GM23338 (cell line): Measurements from ENCODE around the gene FBXO46. TPM values are rescaled to one million over a fixed set of nuclear protein-coding genes. Genes with fewer than 3 reads are reported as not detected.

Experiments
- CREB1 ChIP-seq: fragments of 250-450 bp; sonication (Bioruptor Pico); IDR thresholded peaks from 2 replicates; pipeline ENCODE4 v1.5.0; 2020; ENCODE audit warnings: low read depth, mild to moderate bottlenecking, moderate library complexity
- JUNB ChIP-seq: IDR thresholded peaks from one replicate; pipeline ENCODE4 v1.6.1; 2016; ENCODE audit warnings: antibody characterized with exemption; ENCODE audit not compliant: unreplicated experiment
- microRNA counts: library from miRNA; unstranded; fragments of <30 nt; microRNA quantifications from one replicate; lab custom pipeline; 2017
- microRNA-seq: library from miRNA; unstranded; fragments of <30 nt; microRNA quantifications from one replicate; pipeline ENCODE4, GENCODE V29; 2017
- polyA plus RNA-seq: library from polyadenylated mRNA; unstranded; fragments of >200 nt; fragmentation: Nextera tagmentation; extraction: Ambion mirVana; gene quantifications from 2 replicates; pipeline ENCODE4 v1.2.1, GENCODE V29; 2016
- small RNA-seq: library from RNA; depleted of rRNA; stranded (forward); fragments of <200 nt; gene quantifications from one replicate; pipeline ENCODE3, GENCODE V24; 2014; ENCODE audit warnings: low replicate concordance
- total RNA-seq: library from RNA; depleted of rRNA; stranded (reverse); fragments of >200 nt; shearing (Covaris generic); gene quantifications from 2 replicates; pipeline ENCODE4 v1.2.3, GENCODE V29; 2014; rRNA removed
- TF ChIP-seq, protein P1 (sequence below): fragments of 250-450 bp; sonication (Bioruptor Pico); IDR thresholded peaks from 2 replicates; pipeline ENCODE4 v1.5.0; 2020; ENCODE audit warnings: mild to moderate bottlenecking, moderate library complexity

Gene FBXO46
- total and polyA plus RNA-seq, 2 experiments from 2014 or later, result 9.4 to 35.8 TPM

DNA sequence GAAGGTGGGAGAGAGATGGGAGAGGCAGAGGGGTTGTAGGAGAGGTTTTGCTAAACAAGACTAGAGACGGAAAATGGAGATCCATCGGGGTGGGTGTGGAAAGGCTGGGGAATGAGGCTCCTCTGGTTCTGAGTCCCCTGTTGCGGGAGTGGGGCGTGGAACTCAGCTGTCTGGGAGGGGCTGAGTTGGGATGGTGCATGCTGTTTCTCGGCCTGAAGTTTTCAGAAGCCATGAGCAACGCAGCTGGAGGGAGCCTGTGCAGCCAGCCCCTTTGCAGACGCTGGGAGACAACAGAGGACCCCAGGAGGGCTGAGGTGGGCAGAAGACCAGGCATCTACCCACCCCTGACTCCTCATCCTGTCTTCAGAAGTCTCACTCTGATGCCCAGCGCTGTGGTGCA lies 70.1 kb downstream of the FBXO46 start (continued):
- TF ChIP-seq, protein P1, sequence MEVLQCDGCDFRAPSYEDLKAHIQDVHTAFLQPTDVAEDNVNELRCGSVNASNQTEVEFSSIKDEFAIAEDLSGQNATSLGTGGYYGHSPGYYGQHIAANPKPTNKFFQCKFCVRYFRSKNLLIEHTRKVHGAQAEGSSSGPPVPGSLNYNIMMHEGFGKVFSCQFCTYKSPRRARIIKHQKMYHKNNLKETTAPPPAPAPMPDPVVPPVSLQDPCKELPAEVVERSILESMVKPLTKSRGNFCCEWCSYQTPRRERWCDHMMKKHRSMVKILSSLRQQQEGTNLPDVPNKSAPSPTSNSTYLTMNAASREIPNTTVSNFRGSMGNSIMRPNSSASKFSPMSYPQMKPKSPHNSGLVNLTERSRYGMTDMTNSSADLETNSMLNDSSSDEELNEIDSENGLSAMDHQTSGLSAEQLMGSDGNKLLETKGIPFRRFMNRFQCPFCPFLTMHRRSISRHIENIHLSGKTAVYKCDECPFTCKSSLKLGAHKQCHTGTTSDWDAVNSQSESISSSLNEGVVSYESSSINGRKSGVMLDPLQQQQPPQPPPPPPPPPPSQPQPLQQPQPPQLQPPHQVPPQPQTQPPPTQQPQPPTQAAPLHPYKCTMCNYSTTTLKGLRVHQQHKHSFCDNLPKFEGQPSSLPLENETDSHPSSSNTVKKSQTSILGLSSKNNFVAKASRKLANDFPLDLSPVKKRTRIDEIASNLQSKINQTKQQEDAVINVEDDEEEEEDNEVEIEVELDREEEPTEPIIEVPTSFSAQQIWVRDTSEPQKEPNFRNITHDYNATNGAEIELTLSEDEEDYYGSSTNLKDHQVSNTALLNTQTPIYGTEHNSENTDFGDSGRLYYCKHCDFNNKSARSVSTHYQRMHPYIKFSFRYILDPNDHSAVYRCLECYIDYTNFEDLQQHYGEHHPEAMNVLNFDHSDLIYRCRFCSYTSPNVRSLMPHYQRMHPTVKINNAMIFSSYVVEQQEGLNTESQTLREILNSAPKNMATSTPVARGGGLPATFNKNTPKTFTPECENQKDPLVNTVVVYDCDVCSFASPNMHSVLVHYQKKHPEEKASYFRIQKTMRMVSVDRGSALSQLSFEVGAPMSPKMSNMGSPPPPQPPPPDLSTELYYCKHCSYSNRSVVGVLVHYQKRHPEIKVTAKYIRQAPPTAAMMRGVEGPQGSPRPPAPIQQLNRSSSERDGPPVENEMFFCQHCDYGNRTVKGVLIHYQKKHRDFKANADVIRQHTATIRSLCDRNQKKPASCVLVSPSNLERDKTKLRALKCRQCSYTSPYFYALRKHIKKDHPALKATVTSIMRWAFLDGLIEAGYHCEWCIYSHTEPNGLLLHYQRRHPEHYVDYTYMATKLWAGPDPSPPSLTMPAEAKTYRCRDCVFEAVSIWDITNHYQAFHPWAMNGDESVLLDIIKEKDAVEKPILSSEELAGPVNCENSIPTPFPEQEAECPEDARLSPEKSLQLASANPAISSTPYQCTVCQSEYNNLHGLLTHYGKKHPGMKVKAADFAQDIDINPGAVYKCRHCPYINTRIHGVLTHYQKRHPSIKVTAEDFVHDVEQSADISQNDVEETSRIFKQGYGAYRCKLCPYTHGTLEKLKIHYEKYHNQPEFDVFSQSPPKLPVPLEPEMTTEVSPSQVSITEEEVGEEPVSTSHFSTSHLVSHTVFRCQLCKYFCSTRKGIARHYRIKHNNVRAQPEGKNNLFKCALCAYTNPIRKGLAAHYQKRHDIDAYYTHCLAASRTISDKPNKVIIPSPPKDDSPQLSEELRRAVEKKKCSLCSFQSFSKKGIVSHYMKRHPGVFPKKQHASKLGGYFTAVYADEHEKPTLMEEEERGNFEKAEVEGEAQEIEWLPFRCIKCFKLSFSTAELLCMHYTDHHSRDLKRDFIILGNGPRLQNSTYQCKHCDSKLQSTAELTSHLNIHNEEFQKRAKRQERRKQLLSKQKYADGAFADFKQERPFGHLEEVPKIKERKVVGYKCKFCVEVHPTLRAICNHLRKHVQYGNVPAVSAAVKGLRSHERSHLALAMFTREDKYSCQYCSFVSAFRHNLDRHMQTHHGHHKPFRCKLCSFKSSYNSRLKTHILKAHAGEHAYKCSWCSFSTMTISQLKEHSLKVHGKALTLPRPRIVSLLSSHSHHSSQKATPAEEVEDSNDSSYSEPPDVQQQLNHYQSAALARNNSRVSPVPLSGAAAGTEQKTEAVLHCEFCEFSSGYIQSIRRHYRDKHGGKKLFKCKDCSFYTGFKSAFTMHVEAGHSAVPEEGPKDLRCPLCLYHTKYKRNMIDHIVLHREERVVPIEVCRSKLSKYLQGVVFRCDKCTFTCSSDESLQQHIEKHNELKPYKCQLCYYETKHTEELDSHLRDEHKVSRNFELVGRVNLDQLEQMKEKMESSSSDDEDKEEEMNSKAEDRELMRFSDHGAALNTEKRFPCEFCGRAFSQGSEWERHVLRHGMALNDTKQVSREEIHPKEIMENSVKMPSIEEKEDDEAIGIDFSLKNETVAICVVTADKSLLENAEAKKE (CRISPR knock-in tag), result no peak
- TF ChIP-seq CREB1 (CRISPR knock-in tag) (no peak), JUNB (no peak)

MicroRNA genes within 50 kb of the gene (microRNA counts, 767-probe panel; counts per million panel counts)
- microRNA hsa-miR-642a-5p (lab: Ali Mortazavi, UCI) (not detected), microRNA hsa-miR-642b-3p (lab: Ali Mortazavi, UCI) (not detected)

Small RNAs within 50 kb of the gene (microRNA-seq; reads per million reads assigned to microRNA genes)
- gene MIR642A (not detected), gene MIR642B (not detected)

Small RNAs within 50 kb of the gene (small RNA-seq; reads per million reads assigned to genes)
- not detected for gene MIR642A

Other genes starting within 250 kb of the FBXO46 start
- 22.8 and 32.1 TPM in 2 replicates for gene RTN2, start 233.8 kb downstream of the FBXO46 start, total RNA-seq
- gene RTN2, start 233.8 kb downstream of the FBXO46 start, polyA plus RNA-seq, result 7.0 and 8.6 TPM in 2 replicates
- 9.6 and 15.2 TPM in 2 replicates for gene PPM1N, start 232.5 kb downstream of the FBXO46 start, total RNA-seq
- gene PPM1N, start 232.5 kb downstream of the FBXO46 start, polyA plus RNA-seq, result 25.1 and 30.1 TPM in 2 replicates
- 146 and 147 TPM in 2 replicates for gene VASP, start 223.4 kb downstream of the FBXO46 start, total RNA-seq
- gene VASP, start 223.4 kb downstream of the FBXO46 start, polyA plus RNA-seq, result 60.3 and 68.3 TPM in 2 replicates
- gene OPA3, start 146.1 kb downstream of the FBXO46 start, total RNA-seq, result 13.5 and 14.5 TPM in 2 replicates
- 9.1 and 11.5 TPM in 2 replicates for gene OPA3, start 146.1 kb downstream of the FBXO46 start, polyA plus RNA-seq
- 0.14 and 0.35 TPM in 2 replicates for gene GPR4, start 128.7 kb downstream of the FBXO46 start, total RNA-seq
- gene GPR4, start 128.7 kb downstream of the FBXO46 start, polyA plus RNA-seq, result 0.06 and 0.59 TPM in 2 replicates
- 28.9 and 33.9 TPM in 2 replicates for gene EML2, start 91.5 kb downstream of the FBXO46 start, total RNA-seq
- 7.1 and 8.0 TPM in 2 replicates for gene EML2, start 91.5 kb downstream of the FBXO46 start, polyA plus RNA-seq
- gene GIPR, start 62.7 kb downstream of the FBXO46 start, total RNA-seq, result 0.19 and 0.42 TPM in 2 replicates
- 1.2 and 1.4 TPM in 2 replicates for gene GIPR, start 62.7 kb downstream of the FBXO46 start, polyA plus RNA-seq
- gene SNRPD2, start 38.9 kb downstream of the FBXO46 start, total RNA-seq, result 169 and 226 TPM in 2 replicates
- 1,375 and 1,400 TPM in 2 replicates for gene SNRPD2, start 38.9 kb downstream of the FBXO46 start, polyA plus RNA-seq
- gene QPCTL, start 38.2 kb downstream of the FBXO46 start, total RNA-seq, result 23.0 and 26.2 TPM in 2 replicates
- gene QPCTL, start 38.2 kb downstream of the FBXO46 start, polyA plus RNA-seq, result 8.6 and 10.6 TPM in 2 replicates
- 0.16 and 0.28 TPM in 2 replicates for gene MEIOSIN, start 2.5 kb upstream of the FBXO46 start, total RNA-seq
- 0.21 TPM in 1 of 2 replicates, not detected in the other for gene MEIOSIN, start 2.5 kb upstream of the FBXO46 start, polyA plus RNA-seq
- gene SIX5, start 38.4 kb upstream of the FBXO46 start, total RNA-seq, result 16.1 and 22.6 TPM in 2 replicates
- 10.1 and 12.4 TPM in 2 replicates for gene SIX5, start 38.4 kb upstream of the FBXO46 start, polyA plus RNA-seq
- gene DMPK, start 51.6 kb upstream of the FBXO46 start, total RNA-seq, result 18.9 and 24.0 TPM in 2 replicates
- gene DMPK, start 51.6 kb upstream of the FBXO46 start, polyA plus RNA-seq, result 9.2 and 9.8 TPM in 2 replicates
- gene DMWD, start 61.9 kb upstream of the FBXO46 start, total RNA-seq, result 33.1 and 45.6 TPM in 2 replicates
- 11.8 and 12.1 TPM in 2 replicates for gene DMWD, start 61.9 kb upstream of the FBXO46 start, polyA plus RNA-seq
- gene RSPH6A, start 84.4 kb upstream of the FBXO46 start, total RNA-seq, result 0.21 and 0.23 TPM in 2 replicates
- gene RSPH6A, start 84.4 kb upstream of the FBXO46 start, polyA plus RNA-seq, result 0.11 TPM in 1 of 2 replicates, not detected in the other
- gene SYMPK, start 132.3 kb upstream of the FBXO46 start, total RNA-seq, result 64.0 and 82.1 TPM in 2 replicates
- gene SYMPK, start 132.3 kb upstream of the FBXO46 start, polyA plus RNA-seq, result 33.9 and 36.8 TPM in 2 replicates
- gene FOXA3, start 133.4 kb upstream of the FBXO46 start, total RNA-seq, result 15.1 and 17.5 TPM in 2 replicates
- gene FOXA3, start 133.4 kb upstream of the FBXO46 start, polyA plus RNA-seq, result 11.1 and 11.7 TPM in 2 replicates
- gene IRF2BP1, start 155.2 kb upstream of the FBXO46 start, total RNA-seq, result 36.0 and 41.6 TPM in 2 replicates
- 9.7 and 10.4 TPM in 2 replicates for gene IRF2BP1, start 155.2 kb upstream of the FBXO46 start, polyA plus RNA-seq
- 6.9 and 7.9 TPM in 2 replicates for gene MYPOP, start 171.7 kb upstream of the FBXO46 start, total RNA-seq
- 2.7 and 3.0 TPM in 2 replicates for gene MYPOP, start 171.7 kb upstream of the FBXO46 start, polyA plus RNA-seq
- gene NANOS2, start 183.9 kb upstream of the FBXO46 start, total RNA-seq, result 0.14 TPM in 1 of 2 replicates, not detected in the other
- gene NANOS2, start 183.9 kb upstream of the FBXO46 start, polyA plus RNA-seq, result 0.11 TPM in 1 of 2 replicates, not detected in the other
- 13.7 and 14.9 TPM in 2 replicates for gene NOVA2, start 243.0 kb upstream of the FBXO46 start, total RNA-seq
- gene NOVA2, start 243.0 kb upstream of the FBXO46 start, polyA plus RNA-seq, result 5.1 and 5.3 TPM in 2 replicates